Large intestine (tissue), 3 donors: ENCODE measurements around the gene SPOUT1. TPM values are rescaled to one million over a fixed set of nuclear protein-coding genes. Genes with fewer than 3 reads are reported as not detected.

Source experiments
- DNase-seq, 2 donors: peaks; one replicate each; pipeline versions ENCODE4 v3.0.0 to v3.0.0-alpha.2; 2013
- H3K27ac ChIP-seq: one replicate; pipeline ENCODE4 v1.5.1; 2013; ENCODE audit warnings: low read length
- H3K27me3 ChIP-seq: 2 replicates; pipeline ENCODE4 v1.6.1; 2013; ENCODE audit warnings: low read length; ENCODE audit not compliant: control insufficient read depth, insufficient read depth
- H3K36me3 ChIP-seq: 2 replicates; pipeline ENCODE4 v1.6.1; 2013; ENCODE audit warnings: low read length; ENCODE audit not compliant: control insufficient read depth, insufficient read depth
- H3K4me1 ChIP-seq: one replicate; pipeline ENCODE4 v1.6.1; 2013; ENCODE audit warnings: low read length; ENCODE audit not compliant: control insufficient read depth, insufficient read depth
- H3K4me3 ChIP-seq: one replicate; pipeline ENCODE4 v1.5.1; 2013; ENCODE audit warnings: low read length
- H3K9me3 ChIP-seq: one replicate; pipeline ENCODE4 v1.6.1; 2013; ENCODE audit warnings: mild to moderate bottlenecking, low read depth, low read length, moderate library complexity; ENCODE audit not compliant: control insufficient read depth
- WGBS: methylation state at CpG from one replicate; pipeline ENCODE4 v1.1.5; 2013; ENCODE audit warnings: low lambda C conversion rate; ENCODE audit not compliant: insufficient coverage; 5-methylcytosine and 5-hydroxymethylcytosine counted together
- polyA plus RNA-seq: library from polyadenylated mRNA; unstranded; fragments of 120-200 nt; gene quantifications from one replicate; pipeline ENCODE4 v1.2.1, GENCODE V29; 2013

SPOUT1 gene
- polyA plus RNA-seq, 1 donor: 36.2 TPM

DNA sequence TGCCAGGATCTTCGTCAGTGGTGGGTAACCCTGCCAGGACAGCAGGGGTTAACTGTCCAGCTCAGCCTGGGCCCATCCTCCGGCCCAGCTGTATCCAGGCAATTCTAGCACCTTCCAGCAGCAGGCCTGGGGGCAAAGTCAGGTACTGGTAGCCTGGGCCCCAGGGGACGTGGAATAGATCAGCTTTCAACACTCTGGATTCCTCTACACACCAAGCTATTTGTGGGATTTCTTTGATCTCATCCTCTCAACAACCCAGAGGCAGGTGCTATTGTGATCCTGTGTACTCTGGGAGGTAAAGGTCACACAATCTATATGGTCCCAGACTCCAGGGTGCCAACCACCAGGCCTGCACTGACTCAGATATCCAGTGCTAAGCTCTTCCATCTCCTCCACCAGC, 8.7 kb upstream of the SPOUT1 start:
- H3K27ac ChIP-seq: peak overlapping the region; percentile 68
- peaks cover 8% of the 10 kb centered on the region for H3K36me3 ChIP-seq
- no peak overlapping the region for H3K4me3 ChIP-seq
- peak; percentile 61 to 81 for DNase-seq
- no peaks in the 10 kb centered on the region for H3K9me3 ChIP-seq
- no peaks in the 10 kb centered on the region for H3K27me3 ChIP-seq
- peaks cover 14% of the 10 kb centered on the region for H3K4me1 ChIP-seq
- WGBS: no CpG with 5 or more reads among the region's 3 CpGs

GRCh38 chr9:128836509-128837145, 7.0 kb upstream of the SPOUT1 start:
- Histone ChIP-seq H3K9me3 (no peaks in the 10 kb centered on the region), H3K27ac (no peak overlapping the region), H3K4me3 (no peak overlapping the region), H3K27me3 (no peaks in the 10 kb centered on the region), H3K36me3 (peaks cover 6% of the 10 kb centered on the region), H3K4me1 (peaks cover 14% of the 10 kb centered on the region)
- no CpG with 5 or more reads among the region's 14 CpGs for WGBS
- no peak for DNase-seq

GRCh38 chr9:128835246-128836210, 5.9 kb upstream of the SPOUT1 start:
- no peaks in the 10 kb centered on the region for H3K9me3 ChIP-seq
- 100% methylated on average over 1 of the region's 28 CpGs for WGBS

DNA sequence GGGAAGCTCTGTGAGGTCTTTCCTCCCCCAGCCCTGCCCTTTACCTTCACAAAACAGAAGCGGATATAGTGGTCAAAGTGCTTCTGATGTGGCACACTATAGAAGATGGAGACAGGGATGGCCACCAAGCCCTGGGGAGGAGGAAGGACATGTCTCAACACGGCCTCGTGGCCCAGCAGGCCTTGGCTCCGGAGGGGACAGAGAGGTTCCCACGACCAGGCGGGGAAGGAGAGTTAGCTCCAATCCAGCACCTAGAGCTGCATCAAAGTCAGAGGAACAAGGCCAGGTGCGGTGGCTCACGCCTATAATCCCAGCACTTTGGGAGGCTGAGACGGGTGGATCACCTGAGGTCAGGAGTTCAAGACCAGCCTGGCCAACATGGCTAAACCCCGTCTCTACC, 4.1 kb upstream of the SPOUT1 start:
- no peak for DNase-seq
- Histone ChIP-seq H3K36me3 (peaks cover 6% of the 10 kb centered on the region), H3K27me3 (no peaks in the 10 kb centered on the region), H3K9me3 (no peaks in the 10 kb centered on the region), H3K4me3 (no peak overlapping the region), H3K27ac (no peak overlapping the region), H3K4me1 (peaks cover 20% of the 10 kb centered on the region)
- WGBS: no CpG with 5 or more reads among the region's 10 CpGs

More at GRCh38 chr9:128835246-128836210, 5.9 kb upstream of the SPOUT1 start:
- Histone ChIP-seq H3K36me3 (peaks cover 6% of the 10 kb centered on the region), H3K4me1 (peaks cover 14% of the 10 kb centered on the region), H3K27ac (no peak overlapping the region), H3K4me3 (no peak overlapping the region), H3K27me3 (no peaks in the 10 kb centered on the region)
- no peak for DNase-seq

DNA sequence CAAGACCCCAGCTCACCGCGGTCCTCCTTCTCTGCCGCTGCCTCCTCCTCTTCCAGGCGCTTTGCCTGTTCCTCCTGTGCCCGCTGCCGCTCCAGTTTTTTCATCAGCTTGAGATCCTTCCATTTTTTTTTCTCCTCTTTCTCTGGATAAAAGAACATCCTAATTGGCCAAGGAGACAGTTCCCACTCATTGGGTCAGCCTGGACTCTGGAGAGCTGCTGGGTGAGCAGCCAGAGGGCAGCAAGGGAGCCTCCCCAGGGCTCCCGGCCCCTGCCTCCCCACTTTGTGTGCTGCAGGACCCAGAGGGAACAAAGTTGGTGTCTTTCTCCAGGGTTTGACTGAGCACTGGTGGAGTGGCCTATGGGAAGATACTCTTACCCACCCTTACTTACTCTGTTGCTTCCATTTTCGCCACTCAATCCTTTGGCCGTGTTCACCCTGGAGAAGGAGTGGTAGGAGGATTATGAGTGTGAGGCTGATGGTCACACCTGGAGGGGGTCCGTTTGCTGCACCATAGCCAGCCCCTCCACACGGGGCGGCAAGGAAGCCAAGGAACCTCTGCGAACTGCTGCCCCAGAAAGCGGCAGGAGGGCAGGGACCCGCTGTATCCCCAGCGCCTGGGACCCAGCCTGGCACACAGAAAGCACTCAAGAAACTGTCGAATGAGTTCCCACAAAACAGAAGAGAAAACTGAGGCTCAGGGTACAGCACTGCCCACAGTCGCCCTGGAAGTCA, 708 bp downstream of the SPOUT1 start:
- no peak for DNase-seq
- peaks cover 12% of the 10 kb centered on the region for H3K4me1 ChIP-seq
- peak overlapping the region; percentile 78 for H3K4me3 ChIP-seq
- 100% methylated on average over 3 of the region's 18 CpGs for WGBS
- peaks cover 28% of the 10 kb centered on the region for H3K36me3 ChIP-seq
- H3K27me3 ChIP-seq: no peaks in the 10 kb centered on the region
- H3K9me3 ChIP-seq: no peaks in the 10 kb centered on the region
- no peak overlapping the region for H3K27ac ChIP-seq

GRCh38 chr9:128828267-128828666, 1.3 kb downstream of the SPOUT1 start:
- Histone ChIP-seq H3K27me3 (no peaks in the 10 kb centered on the region), H3K4me1 (peaks cover 12% of the 10 kb centered on the region), H3K36me3 (peaks cover 34% of the 10 kb centered on the region), H3K9me3 (no peaks in the 10 kb centered on the region), H3K27ac (no peak overlapping the region), H3K4me3 (peak overlapping the region; percentile 78)
- DNase-seq: no peak
- no CpG with 5 or more reads among the region's 8 CpGs for WGBS

DNA sequence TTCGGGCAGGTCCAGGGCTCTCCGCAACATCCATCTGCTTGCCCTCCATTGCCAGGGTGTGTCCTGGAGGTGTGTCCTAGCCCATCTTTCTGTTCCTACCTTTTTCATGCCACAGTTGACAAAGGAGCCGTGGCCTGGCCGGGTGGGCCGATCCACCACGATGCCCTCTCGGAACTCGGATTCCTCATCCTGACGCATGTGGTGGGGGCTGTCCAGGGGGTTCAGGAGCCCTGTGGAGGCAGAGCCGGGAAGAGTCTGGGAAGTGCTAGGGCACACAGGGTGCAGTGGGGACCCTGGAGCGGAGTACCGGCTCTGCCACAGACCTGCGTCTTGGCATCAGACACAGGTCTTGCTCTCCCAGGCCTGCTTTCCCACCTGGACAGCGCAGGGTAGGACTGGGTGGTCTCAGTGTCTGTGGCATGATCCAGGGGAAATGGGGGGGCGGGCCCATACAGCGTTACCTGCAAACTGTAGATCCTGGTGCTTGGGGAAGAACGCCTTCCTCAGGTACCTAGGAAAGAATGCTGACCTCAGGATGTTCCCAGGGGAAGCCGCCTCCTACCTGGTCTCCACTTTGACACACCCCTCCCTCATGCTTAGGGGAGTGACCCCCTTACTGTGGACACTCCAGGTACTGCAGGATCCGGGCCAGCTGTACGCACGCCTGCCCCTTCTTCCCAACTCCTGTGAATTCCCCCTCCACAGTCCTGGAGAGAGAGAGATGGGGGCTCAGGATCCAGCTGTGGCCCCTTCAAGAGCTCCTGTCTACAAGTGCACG, 3.5 kb downstream of the SPOUT1 start:
- WGBS: no CpG with 5 or more reads among the region's 22 CpGs
- no peak for DNase-seq
- Histone ChIP-seq H3K27ac (no peak overlapping the region), H3K4me1 (peaks cover 12% of the 10 kb centered on the region), H3K27me3 (no peaks in the 10 kb centered on the region), H3K4me3 (no peak overlapping the region), H3K36me3 (peaks cover 54% of the 10 kb centered on the region), H3K9me3 (no peaks in the 10 kb centered on the region)

DNA sequence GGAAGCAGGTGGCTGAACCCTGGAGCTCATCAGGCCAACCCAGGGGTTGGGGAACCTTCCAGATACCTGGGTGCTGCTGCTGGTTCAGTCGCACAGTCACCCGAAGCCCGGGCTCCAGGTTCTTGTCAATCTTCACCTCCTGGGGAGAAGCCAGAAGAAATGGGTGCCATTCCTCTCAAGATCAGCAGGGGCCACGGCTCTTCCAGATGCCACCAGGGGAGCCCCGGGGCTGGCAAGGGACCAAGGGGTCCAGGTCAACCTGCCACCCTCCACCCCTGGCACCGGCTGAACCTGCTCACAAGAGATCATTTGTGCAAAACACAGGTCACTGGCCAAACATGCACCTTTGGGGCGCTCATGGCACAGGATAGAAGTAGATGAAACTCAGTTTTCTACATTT, 4.7 kb downstream of the SPOUT1 start:
- Histone ChIP-seq H3K36me3 (peaks cover 57% of the 10 kb centered on the region), H3K27ac (no peak overlapping the region), H3K9me3 (no peaks in the 10 kb centered on the region), H3K27me3 (no peaks in the 10 kb centered on the region), H3K4me1 (peaks cover 14% of the 10 kb centered on the region), H3K4me3 (no peak overlapping the region)
- 100% methylated on average over 1 of the region's 7 CpGs for WGBS
- DNase-seq: no peak

GRCh38 chr9:128823903-128824406, 5.6 kb downstream of the SPOUT1 start:
- Histone ChIP-seq H3K4me1 (peaks cover 18% of the 10 kb centered on the region), H3K9me3 (no peaks in the 10 kb centered on the region), H3K27me3 (no peaks in the 10 kb centered on the region), H3K36me3 (peaks cover 57% of the 10 kb centered on the region), H3K27ac (no peak overlapping the region), H3K4me3 (no peak overlapping the region)
- no peak for DNase-seq
- no CpG with 5 or more reads among the region's 12 CpGs for WGBS
